GM19397 (cell line): ENCODE data around the gene C4orf54.

Experiments
- ATAC-seq: cut with Tn5 transposase; IDR thresholded peaks from one replicate; pipeline ENCODE4 v1.9.1; 2021; ENCODE audit warnings: mild to moderate bottlenecking, moderate library complexity; ENCODE audit not compliant: unreplicated experiment

C4orf54 gene

DNA sequence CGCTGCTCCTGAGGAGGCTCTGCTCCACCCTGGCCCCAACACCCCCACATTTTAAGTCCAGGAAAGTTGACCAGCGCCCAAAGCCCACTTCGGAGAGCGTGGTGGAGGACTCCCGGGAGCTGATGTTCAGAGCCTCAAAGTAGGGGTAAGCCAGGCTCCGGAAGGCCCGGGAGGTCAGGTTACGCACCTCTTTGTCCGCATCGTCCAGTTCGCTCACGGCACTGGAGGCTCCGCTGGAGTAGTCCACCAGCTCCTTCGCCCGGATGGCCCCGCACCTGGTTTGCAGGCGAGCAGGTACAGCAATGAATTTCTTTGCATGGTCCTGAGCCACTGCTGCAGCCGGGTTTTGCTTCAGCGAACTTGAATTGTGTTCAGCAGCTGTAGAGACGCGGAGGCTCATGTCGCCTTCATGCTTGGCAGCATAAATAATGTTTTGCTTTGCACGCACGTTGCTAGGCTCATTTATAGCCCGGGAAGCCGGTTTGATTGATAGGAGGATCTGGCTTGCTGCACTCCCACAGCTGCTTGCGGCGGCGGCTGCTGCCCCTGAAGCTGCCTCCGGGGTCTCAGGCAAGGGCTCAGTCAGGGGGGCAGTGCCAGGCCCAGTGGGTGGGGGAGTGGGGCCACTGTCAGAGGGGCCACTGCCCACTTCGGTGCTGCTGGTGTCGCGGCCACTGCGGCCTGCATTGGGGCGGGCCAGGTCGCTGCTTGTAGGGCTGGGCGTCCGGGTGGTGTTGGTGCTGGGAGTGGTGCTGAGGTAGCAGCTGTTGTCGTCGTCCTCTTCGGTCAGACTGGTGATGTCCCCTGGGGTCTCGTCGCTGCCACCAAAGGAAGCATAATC, 4.8 kb downstream of the C4orf54 start:
- no peak for ATAC-seq

DNA sequence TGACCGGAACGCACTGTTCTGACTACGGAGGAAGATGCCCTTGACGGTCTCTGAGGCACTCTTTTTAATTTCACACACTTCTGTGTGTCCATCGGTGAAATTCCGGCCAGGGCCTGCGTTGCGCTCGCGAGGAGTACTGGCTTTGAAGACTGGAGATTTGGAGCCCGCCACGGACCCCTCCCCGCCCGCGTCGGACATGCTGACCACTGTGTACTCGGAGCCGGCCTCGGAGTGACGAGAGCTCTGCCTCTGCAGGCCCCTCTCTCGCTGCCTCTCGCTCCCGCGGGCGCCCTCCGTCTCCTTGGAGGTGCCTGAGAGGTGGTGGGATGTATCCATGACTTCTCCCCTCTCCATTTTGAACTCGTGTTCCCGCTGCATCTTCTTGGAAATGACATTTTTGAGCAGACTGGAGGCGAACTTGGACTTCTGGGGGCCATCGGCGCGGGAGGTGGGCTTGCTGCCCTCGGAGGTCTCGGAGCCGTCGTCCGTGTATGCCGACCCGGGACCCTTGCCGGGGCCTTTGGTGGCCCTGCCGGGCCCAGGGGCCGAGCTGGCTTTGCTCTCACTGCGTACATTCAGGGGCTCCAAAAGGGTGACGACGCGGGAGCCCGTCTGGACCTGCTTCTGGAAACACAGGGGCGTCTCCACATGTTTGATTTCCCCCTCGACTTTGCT, 5.7 kb downstream of the C4orf54 start:
- ATAC-seq, result no peak

DNA sequence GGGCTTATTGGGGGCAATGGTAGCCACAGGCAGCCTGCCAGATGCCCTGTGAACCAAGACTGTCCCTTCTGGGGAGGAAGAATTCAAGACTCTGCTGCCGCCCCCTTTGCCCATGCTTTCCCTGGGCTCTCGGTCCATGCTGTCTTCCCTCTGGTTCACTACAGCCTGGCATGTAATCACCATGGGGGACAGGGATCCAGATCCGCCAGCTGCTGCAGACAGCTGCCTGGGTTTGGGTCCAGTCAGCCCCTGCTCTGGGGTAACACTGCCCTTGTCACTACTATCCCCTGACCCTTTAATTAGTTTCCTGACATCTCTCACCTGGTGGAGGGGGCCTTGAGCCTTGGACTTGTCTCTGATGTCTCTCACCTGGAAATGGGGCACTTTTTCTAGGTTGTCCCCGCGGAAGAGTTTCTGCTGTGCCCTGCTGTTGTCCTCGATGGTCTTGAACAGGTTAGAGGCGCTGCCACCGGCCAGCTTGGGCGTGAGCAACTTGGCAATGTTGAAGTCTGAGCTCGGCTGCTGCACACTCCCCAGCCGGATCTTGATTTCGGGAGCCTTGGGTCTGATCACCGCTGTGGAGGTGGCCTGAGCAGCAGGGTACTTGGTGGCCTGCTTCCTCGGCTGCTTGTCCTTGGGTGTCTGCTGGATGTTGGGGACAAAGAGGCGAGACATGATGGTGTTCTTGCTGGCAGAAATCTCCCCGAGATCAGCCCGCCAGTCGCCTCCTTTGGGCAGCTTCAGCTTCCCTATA, 6.4 kb downstream of the C4orf54 start:
- ATAC-seq, result no peak

DNA sequence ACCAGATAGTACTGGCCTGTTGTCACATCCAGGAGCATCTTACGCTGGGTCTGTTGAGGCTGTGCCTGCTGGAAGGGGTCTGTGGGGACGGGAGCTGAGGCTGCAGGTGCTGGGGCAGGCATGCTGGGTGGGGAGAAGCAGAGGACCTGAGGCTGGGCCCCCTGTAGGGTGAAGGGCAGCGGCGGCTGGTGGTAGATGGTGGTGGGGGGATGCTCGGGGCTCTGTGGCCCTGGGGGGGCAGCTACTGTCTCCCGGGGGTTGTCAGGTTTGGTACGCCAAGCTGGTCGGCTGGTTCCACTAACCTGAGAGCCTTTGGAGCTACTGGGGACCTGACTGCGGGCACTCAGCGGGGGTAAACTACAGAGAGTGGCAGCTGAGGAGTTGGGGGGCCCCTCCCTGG, 7.8 kb downstream of the C4orf54 start:
- ATAC-seq, result no peak

DNA sequence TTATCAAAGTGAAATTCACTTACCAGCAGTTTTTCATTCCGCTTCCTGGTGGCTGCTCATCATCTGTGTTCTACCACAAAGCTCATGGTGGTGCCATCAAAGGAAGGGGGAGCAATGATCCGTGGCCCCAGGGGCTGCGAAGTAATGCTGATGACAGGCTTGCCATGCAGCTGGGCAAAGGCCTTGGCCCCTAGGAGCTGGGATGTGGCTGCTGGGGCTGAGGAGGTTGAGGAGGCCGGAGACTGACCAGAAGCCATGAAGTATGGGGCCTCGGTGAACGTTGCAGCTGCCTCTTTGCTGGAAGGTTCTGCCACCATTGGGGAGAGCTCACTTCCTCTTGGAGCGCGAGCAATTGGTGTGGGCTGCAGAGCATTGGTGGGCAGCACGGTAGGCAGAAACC, 8.4 kb downstream of the C4orf54 start:
- ATAC-seq, result no peak

DNA sequence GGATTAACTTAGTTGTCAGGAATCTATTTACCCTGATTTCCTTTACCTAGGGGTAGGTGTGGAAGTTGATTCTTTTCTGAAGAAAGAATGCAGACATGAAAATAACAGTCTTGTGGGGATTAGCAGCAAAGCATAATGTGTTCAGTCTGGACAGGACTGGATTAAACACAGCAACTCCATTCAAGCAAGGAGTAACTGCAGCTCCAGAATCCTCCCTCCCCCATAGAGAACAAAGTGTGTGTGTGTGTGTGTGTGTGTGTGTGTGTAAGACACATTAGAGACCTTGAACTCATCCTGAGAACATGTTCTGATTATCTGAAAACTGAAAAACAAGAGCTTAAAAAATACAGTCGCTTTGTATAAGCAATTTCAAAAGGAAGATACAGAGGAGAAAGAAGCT, 9.3 kb downstream of the C4orf54 start:
- no peak for ATAC-seq

DNA sequence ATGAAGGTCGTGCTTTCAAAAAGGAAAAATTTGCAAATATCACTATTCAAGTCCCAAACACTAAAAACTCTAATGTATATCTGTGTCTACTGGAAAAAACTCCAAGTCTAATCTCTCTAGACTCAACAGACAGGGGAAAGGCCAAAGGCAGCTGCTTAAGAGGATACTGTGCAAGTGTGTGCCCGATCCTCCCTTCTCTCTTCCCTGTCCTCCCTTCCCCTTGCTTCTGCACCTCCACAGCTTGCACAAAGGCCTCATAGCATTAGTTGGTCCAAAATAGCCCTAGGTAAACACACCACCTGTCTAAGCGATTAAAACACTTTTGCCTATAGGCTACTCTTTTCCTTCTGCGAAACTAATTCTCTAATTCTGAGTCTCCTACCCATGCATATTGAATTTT, 10.6 kb downstream of the C4orf54 start:
- ATAC-seq, result no peak

DNA sequence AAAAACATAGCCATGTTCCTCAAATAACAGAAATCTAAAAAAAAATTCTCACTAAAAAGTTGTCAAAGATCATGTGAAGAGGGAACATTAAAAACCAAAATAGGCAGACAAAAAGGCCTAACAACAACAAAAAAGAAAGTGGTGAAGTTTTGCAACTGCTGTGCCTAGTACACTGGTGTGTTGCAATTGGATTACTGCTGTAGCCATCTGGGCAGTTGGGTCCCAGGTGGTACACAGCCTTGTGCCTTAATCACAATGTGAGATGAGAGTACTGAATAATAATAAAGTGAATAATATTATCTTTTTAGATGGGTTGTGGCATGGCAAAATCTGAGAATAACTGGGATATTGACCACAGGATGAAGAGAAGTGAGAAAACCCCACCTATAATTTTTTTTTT, 12.0 kb downstream of the C4orf54 start:
- no peak for ATAC-seq

DNA sequence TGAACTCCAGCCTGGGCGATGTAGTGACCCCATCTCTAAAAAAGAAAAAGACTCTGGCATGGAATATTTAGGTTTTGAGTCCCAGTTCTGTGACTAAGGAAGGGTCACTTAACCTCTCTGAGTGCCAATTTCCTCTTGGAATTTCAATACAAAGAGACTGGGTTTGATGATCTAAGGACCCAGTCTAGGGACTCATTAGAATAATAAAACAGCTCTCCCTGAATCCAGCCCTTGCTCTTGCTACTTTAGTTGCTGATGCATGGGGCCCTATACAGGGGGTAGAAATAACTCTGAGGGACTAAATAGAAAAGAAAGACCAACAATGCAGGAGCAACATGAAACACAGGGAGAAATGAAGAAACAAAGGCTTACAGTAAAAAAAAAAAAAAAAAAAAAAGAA, 12.6 kb downstream of the C4orf54 start:
- no peak for ATAC-seq

DNA sequence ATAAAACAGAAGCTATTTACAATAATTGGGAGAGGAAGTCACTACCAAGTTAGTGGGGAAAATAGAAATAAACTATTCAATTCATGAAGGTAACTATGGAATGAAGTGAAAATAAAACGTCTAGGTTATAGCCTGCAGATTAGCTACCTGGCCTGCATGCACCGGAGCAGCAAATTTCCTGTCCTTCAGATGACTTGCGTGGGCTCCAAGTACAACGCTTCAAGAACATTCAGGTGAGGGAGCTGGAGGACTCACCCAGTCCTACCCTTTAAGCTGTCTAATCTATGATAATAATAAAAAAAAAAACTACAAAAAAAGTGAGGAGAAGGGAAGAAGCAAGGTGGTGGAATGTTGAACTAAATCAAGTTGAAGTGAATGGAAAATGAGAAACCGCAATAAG, 13.2 kb downstream of the C4orf54 start:
- ATAC-seq, result no peak

DNA sequence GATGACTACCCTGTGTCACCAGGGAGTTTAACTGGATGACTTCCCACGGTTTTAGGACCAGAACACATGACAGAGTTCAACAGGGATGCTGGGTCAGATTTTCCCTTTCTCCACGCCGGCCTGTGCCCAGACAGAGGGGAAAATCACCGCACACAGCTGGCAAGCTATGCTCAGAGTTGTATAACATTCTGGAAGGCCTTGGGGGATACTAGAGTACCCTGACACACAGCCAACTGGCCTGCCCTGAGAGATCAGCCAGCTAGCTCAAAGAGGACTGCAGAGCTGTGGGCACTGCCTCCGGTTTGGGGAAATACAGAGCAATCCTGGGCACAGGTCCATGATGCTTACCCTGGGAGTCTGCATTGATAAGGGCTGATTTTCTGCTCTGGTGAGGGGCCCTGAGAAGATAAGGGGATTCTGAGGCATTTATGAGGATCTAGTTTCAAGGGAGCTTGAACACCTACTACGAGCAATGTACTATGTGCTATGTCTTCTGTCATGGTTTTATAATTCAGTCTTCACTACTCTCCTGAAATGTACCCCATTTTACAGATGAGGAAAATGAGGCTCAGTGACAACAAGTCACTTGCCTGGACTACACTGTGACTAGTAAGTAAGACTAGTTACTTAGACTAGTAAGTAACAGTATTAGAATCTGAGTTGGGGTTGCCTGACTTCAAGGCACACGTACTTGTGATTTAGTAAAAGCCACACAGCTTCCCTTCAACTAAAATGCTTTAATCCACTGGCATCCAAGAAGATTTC, 14.7 kb downstream of the C4orf54 start:
- ATAC-seq, result no peak

DNA sequence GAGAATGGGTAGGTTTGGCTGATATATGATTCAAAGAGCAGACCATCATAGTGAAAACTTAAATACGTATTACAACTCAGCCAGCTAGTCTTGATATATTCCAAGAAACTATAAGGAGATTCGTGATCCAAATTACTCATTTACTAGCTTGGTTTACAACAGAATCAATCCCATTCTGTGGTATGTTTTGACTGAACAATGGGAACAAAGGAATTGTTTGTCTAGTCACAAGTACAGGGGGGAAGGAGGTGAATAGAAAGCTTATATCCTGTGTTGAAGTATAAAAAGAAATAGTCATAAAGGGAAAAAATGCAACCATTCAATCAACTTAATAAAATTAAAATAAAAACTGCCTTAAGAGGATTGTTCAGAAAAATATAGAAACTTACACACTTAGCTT, 17.0 kb downstream of the C4orf54 start:
- no peak for ATAC-seq

DNA sequence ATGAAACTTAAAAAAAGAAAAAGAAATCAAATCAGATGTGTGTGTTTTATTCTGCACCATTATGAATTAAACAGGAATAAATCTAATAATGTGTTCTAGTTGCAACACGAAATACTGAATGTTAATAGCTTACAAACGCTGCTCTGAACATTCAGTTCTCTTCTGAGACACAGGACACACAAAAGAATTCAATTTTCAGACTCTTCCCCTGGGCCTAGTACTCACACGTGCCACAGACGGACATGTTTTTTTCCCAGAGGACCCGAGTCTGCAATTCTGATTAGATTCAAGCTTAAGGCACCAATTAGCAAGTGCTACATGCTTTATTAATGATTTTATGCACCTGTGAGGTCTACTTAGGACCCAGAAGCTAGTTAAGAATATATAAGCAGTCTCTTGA, 20.5 kb downstream of the C4orf54 start:
- ATAC-seq, result no peak

DNA sequence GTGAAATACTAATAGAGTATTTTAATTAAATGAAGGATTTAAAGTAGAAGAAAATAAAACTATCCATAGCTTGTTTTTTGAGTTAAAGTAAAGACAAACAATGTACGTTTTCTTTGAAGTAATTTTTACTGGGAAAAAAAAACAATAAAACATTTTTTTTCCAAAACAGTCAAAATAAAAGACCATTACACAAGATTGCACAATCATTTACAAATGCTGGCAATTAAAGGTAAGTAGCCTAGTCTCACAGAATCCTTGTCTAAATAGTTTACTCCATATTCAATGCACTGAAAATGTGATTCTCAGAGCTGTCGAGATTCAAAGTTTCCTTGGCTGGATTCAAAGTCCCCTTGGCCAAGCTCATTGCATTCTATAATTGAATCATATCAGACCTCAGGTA, 21.2 kb downstream of the C4orf54 start:
- ATAC-seq, result no peak

DNA sequence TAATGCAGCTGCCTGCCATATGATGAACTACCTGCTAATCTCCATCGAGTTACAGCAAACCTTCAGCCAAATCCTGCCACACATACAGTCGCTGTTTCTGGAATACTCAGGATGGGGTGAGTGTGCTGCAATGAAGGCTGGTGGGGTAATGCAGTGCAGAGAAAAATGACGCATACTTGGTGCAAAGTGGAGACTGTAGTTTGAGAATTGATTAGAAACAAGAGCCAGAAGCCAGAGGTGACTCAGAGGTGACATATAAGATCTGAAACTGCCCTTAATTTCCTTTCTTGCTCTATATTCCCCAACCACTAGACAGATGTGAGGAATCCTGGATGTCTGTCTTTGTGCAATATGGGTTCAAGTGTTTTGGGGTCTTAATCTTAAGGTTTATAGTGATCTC, 22.0 kb downstream of the C4orf54 start:
- ATAC-seq, result no peak

DNA sequence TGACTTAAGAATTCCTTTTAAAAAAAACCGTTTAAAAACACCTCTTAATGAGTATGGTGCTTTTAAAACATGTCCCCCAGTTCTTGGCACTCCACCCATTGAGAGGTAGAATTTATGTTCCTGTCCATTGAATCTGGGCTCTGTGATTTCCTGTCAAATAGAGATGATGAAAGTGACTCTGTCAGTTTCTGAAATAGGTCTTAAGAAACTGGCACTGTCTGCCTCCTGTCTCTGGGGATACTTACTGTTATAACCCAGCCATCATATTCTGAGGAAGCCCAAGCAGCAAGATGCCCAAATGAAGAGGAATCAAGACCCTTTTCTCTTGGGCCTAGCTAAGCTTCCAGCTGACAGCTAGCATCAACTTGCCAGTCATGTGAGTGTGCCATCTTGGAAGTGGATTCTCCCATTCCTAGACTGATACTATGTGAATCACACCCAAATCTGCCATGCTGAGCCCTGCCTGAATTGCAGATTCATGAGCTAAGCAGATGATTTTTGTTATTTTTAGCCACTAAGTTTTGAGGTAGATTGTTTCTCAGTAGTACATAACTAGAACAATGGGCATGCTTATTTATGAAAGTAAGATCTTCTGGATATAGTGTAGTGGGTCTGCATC, 22.8 kb downstream of the C4orf54 start:
- no peak for ATAC-seq

DNA sequence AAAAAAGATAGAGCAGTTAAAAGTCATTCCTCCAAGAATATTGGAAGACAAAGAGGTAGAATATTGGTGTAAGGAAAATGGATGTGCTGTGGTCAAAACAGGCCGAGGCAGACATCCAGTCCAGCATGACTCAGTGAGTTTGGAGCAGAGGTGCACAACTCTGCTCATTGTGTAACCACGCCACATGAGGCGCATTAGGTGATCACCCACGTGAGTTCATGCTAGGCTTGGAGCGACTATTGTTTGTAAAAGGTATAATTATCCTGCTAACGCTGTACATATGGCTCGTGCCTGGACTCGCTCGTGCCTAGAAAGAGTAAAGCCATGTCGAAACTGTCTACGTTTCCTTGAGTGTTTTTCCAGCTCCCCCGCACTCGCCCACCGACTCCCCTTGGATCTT, 23.9 kb downstream of the C4orf54 start:
- ATAC-seq, result no peak

DNA sequence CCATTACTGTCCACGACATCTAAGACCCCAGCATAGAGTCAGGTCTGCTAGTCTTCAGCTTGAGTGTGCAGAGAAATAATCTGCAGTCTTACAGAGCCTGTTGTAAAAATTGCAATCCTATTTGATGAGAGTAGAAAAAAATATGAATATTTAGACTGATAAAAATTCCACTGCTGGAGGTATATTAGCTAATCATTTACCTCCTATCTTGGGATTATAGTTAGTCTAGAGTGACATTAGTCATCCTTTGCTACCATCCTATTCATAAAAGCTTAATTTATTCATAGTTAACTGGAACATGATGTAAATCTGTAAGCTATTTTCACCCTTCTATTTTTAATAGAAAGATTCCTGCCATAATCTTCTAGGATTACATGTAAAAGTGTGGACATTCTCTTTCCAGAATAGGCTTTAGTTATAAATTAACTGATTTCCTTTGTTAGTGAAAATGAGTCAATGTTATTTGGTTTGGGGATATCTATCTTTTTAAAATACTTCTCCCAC, 26.7 kb downstream of the C4orf54 start:
- ATAC-seq, result no peak

DNA sequence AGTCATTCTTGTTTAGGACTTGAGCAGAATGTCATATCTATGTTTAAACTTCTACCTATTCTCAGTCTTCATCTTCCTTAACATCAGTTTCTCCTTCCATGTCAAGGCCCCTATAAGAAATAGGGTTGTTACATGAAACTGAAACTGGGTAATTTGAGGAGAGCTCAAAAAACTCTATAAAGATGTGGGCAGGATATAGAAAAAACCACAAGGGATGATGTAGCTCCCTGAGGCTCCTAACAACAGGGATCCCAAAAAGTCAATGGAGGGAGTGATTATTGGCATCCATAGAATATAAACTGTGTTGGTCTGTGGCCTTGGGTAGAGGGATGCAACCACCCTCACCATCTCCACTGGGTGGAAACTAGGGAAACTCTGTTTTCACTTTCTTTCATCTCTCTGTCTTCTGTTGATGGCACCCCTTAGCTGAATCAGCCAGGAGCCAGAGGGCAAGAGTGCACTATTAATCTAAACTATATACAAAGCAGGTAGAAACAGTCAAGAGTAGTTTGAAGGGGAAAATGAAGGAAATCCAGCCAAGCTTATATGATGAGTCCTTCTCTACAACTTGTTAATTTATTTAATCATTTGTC, 27.6 kb downstream of the C4orf54 start:
- ATAC-seq, result no peak

DNA sequence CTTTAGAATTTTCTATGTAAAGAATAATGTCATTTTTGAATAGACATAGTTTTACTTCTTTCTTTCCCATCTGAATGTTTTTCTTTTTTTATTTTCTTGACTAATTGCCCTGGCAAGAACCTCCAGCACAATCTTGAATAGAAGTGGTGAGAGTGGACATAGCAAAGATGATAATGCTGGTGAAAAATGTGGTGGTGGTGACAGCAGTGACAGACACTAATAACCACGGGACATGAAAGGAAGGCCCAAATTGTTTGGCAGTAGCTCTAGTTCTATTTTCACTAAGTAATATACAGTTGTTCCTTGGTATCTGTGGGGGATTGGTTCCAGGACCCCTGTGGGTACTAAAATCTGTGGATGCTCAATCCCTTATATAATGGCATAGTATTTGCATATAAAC, 29.6 kb downstream of the C4orf54 start:
- no peak for ATAC-seq
